Effector memory CD4-positive, alpha-beta T cell (primary cell): ENCODE data around the gene ARHGEF6.

Experiments used
- DNase-seq, 3 donors: peaks; one replicate each; pipeline ENCODE4 v3.0.0-alpha.2; 2020
- H3K27ac ChIP-seq: 2 replicates; pipeline ENCODE4 v1.7.0; 2013; ENCODE audit warnings: mild to moderate bottlenecking, low read length, moderate library complexity; ENCODE audit not compliant: insufficient read depth, poor library complexity, severe bottlenecking
- H3K27me3 ChIP-seq: replicated peaks from 2 replicates; pipeline ENCODE4 v1.7.0; 2013; ENCODE audit warnings: mild to moderate bottlenecking, low read length; ENCODE audit not compliant: insufficient read depth, control insufficient read depth, poor library complexity, severe bottlenecking
- H3K36me3 ChIP-seq: 2 replicates; pipeline ENCODE4 v1.7.0; 2013; ENCODE audit warnings: mild to moderate bottlenecking, low read length, moderate library complexity; ENCODE audit not compliant: control insufficient read depth, insufficient read depth
- H3K4me1 ChIP-seq: 2 replicates; pipeline ENCODE4 v1.7.0; 2013; ENCODE audit warnings: low read length, mild to moderate bottlenecking; ENCODE audit not compliant: control insufficient read depth, insufficient read depth, poor library complexity, severe bottlenecking
- H3K4me3 ChIP-seq: 2 replicates; pipeline ENCODE4 v1.7.0; 2013; ENCODE audit warnings: low read length, low read depth, mild to moderate bottlenecking; ENCODE audit not compliant: insufficient read depth, poor library complexity, severe bottlenecking
- H3K9me3 ChIP-seq: 2 replicates; pipeline ENCODE4 v1.7.0; 2013; ENCODE audit warnings: mild to moderate bottlenecking, low read length, moderate library complexity; ENCODE audit not compliant: control insufficient read depth

The ARHGEF6 gene

GRCh38 chrX:136733613-136734012 is 47.1 kb downstream of the ARHGEF6 start:
- Histone ChIP-seq H3K36me3 (no peaks in the 10 kb centered on the region), H3K9me3 (no peaks in the 10 kb centered on the region), H3K4me3 (no peak overlapping the region), H3K4me1 (peaks cover 8% of the 10 kb centered on the region), H3K27me3 (no peaks in the 10 kb centered on the region), H3K27ac (no peak overlapping the region)
- no peak for DNase-seq

GRCh38 chrX:136731798-136732197 is 48.9 kb downstream of the ARHGEF6 start:
- no peak for DNase-seq
- H3K4me3 ChIP-seq: no peak overlapping the region
- no peaks in the 10 kb centered on the region for H3K36me3 ChIP-seq
- H3K4me1 ChIP-seq: peaks cover 10% of the 10 kb centered on the region
- H3K27ac ChIP-seq: no peak overlapping the region
- no peaks in the 10 kb centered on the region for H3K9me3 ChIP-seq
- no peaks in the 10 kb centered on the region for H3K27me3 ChIP-seq

- no peak for DNase-seq
- Histone ChIP-seq H3K9me3 (no peaks in the 10 kb centered on the region), H3K27ac (peak overlapping the region; percentile 11), H3K36me3 (no peaks in the 10 kb centered on the region), H3K4me1 (peaks cover 10% of the 10 kb centered on the region), H3K27me3 (no peaks in the 10 kb centered on the region), H3K4me3 (no peak overlapping the region)
Observed at GRCh38 chrX:136731207-136731782, 49.4 kb downstream of the ARHGEF6 start.

GRCh38 chrX:136728393-136728792 is 52.3 kb downstream of the ARHGEF6 start:
- Histone ChIP-seq H3K9me3 (no peaks in the 10 kb centered on the region), H3K4me1 (peaks cover 2% of the 10 kb centered on the region)
- DNase-seq: no peak

GRCh38 chrX:136725441-136726104 is 55.2 kb downstream of the ARHGEF6 start:
- Histone ChIP-seq H3K9me3 (no peaks in the 10 kb centered on the region), H3K27me3 (no peaks in the 10 kb centered on the region), H3K4me1 (peaks cover 2% of the 10 kb centered on the region), H3K36me3 (no peaks in the 10 kb centered on the region), H3K27ac (no peak overlapping the region), H3K4me3 (no peak overlapping the region)
- DNase-seq: no peak

More at GRCh38 chrX:136728393-136728792, 52.3 kb downstream of the ARHGEF6 start:
- Histone ChIP-seq H3K27me3 (no peaks in the 10 kb centered on the region), H3K27ac (no peak overlapping the region), H3K4me3 (no peak overlapping the region), H3K36me3 (no peaks in the 10 kb centered on the region)

- no peaks in the 10 kb centered on the region for H3K27me3 ChIP-seq
- H3K27ac ChIP-seq: no peak overlapping the region
- DNase-seq: no peak
- H3K9me3 ChIP-seq: no peaks in the 10 kb centered on the region
- no peak overlapping the region for H3K4me3 ChIP-seq
- no peaks in the 10 kb centered on the region for H3K36me3 ChIP-seq
- peaks cover 7% of the 10 kb centered on the region for H3K4me1 ChIP-seq
Observed at GRCh38 chrX:136718091-136718490, 62.6 kb downstream of the ARHGEF6 start.

GRCh38 chrX:136714626-136715599 is 65.8 kb downstream of the ARHGEF6 start:
- Histone ChIP-seq H3K4me3 (peak overlapping the region; percentile 11), H3K9me3 (no peaks in the 10 kb centered on the region), H3K4me1 (peaks cover 9% of the 10 kb centered on the region), H3K27ac (peak overlapping the region; percentile 48), H3K36me3 (no peaks in the 10 kb centered on the region), H3K27me3 (no peaks in the 10 kb centered on the region)
- no peak for DNase-seq

- Histone ChIP-seq H3K27ac (no peak overlapping the region), H3K27me3 (no peaks in the 10 kb centered on the region), H3K4me3 (no peak overlapping the region), H3K9me3 (no peaks in the 10 kb centered on the region), H3K4me1 (peaks cover 9% of the 10 kb centered on the region), H3K36me3 (no peaks in the 10 kb centered on the region)
- DNase-seq: no peak
Observed at GRCh38 chrX:136712650-136713310, 68.0 kb downstream of the ARHGEF6 start.

GRCh38 chrX:136711147-136711546 is 69.6 kb downstream of the ARHGEF6 start:
- Histone ChIP-seq H3K27ac (peak overlapping the region; percentile 67), H3K9me3 (no peaks in the 10 kb centered on the region), H3K36me3 (peaks cover 10% of the 10 kb centered on the region), H3K4me3 (no peak overlapping the region), H3K27me3 (no peaks in the 10 kb centered on the region), H3K4me1 (peaks cover 9% of the 10 kb centered on the region)
- no peak for DNase-seq
